ENCODE results near the gene KAT2B.

KAT2B gene

DNA sequence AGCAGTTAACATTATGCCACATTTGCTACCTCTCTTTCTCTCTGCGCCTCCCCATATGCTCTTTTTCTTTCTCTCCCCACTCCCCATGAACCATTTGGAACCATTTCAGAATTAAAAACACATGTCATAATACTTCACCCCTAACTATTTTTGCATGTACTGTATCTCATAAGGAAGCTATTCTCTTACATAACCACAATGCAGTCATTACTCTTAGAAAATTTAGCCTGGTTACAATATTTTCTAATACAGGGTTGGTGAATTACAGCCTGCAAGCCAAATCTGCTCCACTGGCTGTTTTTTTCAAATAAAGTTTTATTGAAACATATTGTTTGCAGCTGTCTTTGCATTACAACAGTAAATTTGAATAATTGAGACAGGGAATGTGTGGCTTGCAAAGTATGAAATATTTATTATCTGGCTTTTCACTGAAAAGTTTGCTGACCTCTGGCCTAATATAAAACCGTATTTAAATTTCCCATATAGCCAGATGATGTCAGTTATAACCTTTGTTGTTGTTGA, 82.9 kb downstream of the KAT2B start:
- TF ChIP-seq, protein P1, sequence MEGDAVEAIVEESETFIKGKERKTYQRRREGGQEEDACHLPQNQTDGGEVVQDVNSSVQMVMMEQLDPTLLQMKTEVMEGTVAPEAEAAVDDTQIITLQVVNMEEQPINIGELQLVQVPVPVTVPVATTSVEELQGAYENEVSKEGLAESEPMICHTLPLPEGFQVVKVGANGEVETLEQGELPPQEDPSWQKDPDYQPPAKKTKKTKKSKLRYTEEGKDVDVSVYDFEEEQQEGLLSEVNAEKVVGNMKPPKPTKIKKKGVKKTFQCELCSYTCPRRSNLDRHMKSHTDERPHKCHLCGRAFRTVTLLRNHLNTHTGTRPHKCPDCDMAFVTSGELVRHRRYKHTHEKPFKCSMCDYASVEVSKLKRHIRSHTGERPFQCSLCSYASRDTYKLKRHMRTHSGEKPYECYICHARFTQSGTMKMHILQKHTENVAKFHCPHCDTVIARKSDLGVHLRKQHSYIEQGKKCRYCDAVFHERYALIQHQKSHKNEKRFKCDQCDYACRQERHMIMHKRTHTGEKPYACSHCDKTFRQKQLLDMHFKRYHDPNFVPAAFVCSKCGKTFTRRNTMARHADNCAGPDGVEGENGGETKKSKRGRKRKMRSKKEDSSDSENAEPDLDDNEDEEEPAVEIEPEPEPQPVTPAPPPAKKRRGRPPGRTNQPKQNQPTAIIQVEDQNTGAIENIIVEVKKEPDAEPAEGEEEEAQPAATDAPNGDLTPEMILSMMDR (IDR thresholded peaks at IDR 0.05; ENCODE audit: insufficient read depth, low read depth, low read length, missing control alignments), result no peak
- DNase-seq (ENCODE audit: low read depth), result no peak
- H3K4me3 ChIP-seq (ENCODE audit: low read length), result no peak overlapping the region

DNA sequence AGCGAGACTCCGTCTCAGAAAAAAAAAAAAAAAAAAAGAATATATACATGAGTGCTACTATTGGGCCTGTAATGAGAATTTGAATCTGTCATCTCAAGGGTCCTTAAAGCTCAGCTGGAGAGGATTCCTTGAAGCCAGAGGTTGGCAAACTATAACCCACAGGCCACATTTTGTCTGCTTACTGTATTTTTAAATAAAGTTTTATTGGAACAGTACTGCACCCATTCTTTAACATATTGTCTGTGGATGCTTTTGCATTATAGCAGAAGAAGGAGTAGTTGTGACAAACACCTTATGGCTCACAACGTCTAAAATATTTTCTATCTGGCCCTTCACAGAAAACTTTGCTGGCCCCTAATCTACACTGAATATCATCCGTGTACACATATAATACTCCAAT, 85.0 kb downstream of the KAT2B start:
- no peak overlapping the region for H3K4me3 ChIP-seq (ENCODE audit: low read length)
- TF ChIP-seq, protein P1 (IDR thresholded peaks at IDR 0.05; ENCODE audit: insufficient read depth, low read depth, low read length, missing control alignments), result no peak
- DNase-seq (ENCODE audit: low read depth), result no peak

DNA sequence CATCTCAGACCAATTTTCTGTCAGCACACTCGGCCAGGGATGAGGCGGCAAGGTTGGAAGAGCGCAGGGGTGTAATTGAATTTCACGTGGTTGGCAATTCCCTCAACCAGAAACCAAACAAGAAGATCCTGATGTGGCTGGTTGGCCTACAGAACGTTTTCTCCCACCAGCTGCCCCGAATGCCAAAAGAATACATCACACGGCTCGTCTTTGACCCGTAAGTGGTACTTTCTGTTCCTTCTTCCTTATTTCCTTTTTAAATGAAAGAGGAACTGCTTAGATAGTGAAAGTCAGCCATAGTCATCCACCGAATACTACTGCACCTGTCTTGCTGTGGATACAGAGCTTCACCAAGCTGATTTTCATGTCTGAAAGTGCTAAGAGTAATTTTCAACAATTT, 85.7 kb downstream of the KAT2B start:
- TF ChIP-seq, protein P1 (IDR thresholded peaks at IDR 0.05; ENCODE audit: insufficient read depth, low read depth, low read length, missing control alignments), result no peak
- no peak for DNase-seq (ENCODE audit: low read depth)
- H3K4me3 ChIP-seq (ENCODE audit: low read length), result no peak overlapping the region

DNA sequence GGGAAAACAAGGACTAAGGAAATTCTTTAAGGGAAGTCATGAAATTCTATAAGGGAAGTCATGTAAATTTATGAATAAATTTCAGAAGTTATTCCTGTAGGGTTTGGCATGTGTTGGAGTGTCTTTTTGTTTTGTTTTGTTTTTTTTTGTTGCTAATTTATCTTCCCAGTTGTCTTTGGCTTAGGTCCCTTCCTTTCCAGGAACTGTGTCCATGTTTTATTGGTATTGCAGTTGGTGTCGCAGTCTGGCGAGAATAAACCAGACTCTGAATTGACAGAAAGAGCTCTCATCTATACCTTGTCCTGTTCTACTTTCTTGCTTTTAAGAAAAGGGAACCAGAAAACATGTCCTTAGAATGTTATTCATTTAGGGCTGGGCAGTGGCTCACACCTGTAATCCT, 88.1 kb downstream of the KAT2B start:
- no peak for DNase-seq (ENCODE audit: low read depth)
- TF ChIP-seq, protein P1 (IDR thresholded peaks at IDR 0.05; ENCODE audit: insufficient read depth, low read depth, low read length, missing control alignments), result no peak
- no peak overlapping the region for H3K4me3 ChIP-seq (ENCODE audit: low read length)

DNA sequence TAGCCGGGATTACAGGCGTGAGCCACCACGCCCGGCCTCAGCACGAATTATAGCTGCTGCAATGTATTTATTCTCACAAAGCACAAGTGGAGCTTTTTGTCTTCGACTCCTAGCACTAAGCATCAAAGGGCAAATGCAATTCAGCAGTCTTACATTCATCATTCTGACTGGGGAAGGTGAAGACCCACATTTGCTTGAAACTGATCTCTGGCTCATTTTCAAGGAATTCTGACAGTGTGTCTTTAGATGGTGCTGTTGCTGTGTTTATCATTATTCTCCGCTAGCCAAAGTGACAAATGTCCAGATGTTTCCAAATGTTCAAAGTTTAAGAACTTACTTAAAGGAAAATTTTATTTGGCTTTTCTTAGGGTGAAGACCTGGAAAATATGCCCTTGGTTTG, 89.9 kb downstream of the KAT2B start:
- TF ChIP-seq, protein P1 (IDR thresholded peaks at IDR 0.05; ENCODE audit: insufficient read depth, low read depth, low read length, missing control alignments), result no peak
- no peak overlapping the region for H3K4me3 ChIP-seq (ENCODE audit: low read length)
- DNase-seq (ENCODE audit: low read depth), result no peak

DNA sequence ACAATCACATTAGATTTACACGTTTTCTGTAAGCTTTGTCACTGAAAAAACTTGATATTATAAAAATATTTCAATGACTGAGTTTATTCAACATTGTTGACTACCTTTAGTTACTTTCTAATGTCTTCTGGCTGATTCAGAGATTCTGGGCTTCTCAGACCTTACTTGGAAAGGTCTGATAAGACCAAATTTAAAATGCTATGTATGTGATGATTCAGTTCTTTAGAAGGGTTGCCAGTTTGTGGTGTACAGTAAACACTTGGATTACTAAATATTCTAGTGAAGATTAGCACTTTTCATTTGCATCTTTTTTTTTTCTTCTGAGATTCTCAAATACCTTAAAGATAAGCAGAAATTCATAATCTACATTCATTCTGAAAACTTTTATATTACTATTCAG, 96.0 kb downstream of the KAT2B start:
- no peak for DNase-seq (ENCODE audit: low read depth)
- H3K4me3 ChIP-seq (ENCODE audit: low read length), result no peak overlapping the region
- TF ChIP-seq, protein P1 (IDR thresholded peaks at IDR 0.05; ENCODE audit: insufficient read depth, low read depth, low read length, missing control alignments), result no peak

DNA sequence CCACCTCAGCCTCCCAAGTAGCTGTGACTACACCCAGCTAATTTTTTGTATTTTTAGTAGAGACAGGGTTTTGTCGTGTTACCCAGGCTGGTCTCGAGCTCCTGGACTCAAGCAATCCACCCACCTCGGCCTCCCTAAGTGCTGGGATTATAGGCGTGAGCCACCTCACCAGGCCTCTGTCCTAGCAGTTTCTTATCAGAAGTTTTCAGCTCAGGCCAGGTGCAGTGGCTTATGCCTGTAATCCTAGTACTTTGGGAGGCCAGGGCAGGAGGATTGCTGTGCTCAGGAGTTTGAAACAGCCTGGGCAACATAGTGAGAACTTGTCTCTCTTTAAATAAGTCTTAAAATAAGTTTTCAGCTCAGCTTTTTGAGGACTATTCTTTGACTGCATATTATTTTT, 97.4 kb downstream of the KAT2B start:
- DNase-seq (ENCODE audit: low read depth), result no peak
- TF ChIP-seq, protein P1 (IDR thresholded peaks at IDR 0.05; ENCODE audit: insufficient read depth, low read depth, low read length, missing control alignments), result no peak
- H3K4me3 ChIP-seq (ENCODE audit: low read length), result no peak overlapping the region
